GM19351 (cell line): Measurements from ENCODE around the gene XRCC4.

Experiments used
- ATAC-seq: cut with Tn5 transposase; IDR thresholded peaks from one replicate; pipeline ENCODE4 v1.9.1; 2021; ENCODE audit warnings: mild to moderate bottlenecking, moderate library complexity; ENCODE audit not compliant: unreplicated experiment

XRCC4 gene

DNA sequence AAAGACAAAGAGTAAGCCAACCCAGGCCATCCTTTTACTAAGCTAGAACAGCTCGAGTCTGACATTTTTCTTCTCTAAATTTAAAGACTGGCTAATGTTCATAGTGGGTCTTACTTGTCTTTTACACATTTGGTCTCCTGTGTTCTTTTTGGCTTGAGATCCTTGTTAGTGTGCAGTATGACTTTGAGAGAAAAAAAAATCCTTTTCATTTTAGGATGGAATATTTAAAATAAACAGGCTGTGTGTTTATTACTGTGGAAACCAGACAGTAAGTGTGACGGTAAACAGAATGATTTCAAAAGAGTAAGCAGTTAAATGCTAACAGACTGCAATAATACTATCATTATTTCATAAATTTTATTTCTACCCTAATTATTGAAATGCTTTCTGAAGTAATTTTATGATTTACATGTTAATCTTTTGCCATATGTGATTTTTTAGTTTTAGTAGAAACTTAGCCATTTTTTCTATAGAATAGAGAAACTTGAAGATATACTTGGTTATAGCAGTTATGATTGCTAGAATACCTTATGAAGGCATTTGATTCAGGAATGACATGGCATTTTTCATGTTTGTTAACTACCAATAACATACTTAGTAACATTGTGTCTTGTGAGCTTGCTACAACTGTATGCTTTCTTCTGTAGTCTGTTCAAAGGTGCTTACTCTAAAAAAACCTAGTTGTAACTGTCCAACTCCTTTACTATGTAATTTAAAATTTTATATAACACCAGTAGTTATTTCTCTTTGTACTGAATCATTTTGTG is 92.4 kb downstream of the XRCC4 start:
- no peak for ATAC-seq

DNA sequence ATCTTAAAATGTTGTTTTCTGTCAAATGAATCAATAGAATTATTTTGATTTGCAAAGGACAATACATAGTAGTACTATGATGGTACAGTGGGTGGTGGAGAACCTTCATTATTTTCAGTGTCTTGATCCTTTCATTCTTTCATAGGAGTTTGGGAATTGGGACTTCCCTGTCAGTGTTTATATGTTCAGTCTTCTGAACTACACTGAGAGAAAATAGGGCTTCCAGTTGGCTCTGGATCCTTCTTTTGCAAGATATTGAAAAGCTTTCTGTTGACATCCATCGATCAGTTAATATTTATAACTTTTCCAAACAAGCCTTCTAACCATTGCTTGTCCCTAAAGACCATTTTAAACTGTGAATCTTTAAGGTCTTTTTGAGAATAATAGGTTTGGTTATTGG is 94.7 kb downstream of the XRCC4 start:
- no peak for ATAC-seq

DNA sequence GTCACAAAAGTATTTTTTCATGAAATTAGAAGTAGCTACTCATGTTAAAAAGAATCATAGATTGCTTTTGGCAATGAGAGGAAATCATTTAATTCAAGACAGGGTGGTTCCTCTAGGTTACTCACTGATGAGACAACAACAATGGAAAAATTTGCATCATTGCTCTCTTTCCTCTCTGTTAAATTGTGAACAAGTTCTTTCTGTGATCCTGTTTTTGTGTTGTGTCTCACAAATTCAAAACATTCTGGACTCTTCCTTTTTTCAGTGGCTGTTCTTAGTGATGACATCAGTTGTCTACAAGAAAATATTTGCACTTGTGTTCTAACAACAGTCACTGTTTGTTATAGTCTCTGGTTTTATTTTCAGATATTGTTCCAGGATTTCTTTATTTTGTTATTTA is 95.3 kb downstream of the XRCC4 start:
- ATAC-seq: no peak

DNA sequence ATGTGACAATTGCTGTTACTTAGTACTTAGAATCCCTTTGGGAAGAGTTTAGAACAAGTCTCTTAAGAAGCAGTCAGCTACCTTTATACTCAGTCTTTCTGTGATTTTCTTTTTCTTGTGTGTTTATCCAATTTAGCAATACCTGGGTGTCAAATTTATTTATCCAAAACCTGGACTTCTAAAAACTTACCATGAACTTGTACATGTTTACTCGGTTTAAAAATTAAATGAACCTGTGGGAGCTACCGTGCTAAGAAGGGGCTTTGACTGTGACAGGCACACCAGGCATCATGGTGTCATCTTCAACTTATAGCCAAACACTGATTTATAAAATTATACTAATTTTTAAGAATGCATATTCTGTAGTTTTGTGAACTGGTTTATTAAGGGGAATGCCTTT is 96.5 kb downstream of the XRCC4 start:
- ATAC-seq: no peak

DNA sequence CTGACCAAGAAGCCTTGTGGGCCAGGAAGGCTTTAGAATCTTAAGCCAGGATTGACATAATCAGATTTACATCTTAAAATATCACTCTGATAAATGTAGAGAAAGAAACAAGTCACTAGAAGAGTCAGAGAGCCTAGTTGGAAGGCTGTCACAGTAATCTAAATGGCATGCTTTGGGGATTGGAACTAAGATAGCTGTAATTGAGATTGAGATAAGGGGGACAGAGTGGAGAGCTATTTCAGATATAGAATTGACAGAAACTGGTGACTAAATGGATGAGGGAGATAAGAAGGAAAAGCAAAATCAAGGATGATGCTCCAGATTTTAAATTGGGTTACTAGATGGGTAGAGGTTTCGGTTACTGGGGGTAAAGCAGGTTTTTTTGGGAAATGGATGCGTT is 100.5 kb downstream of the XRCC4 start:
- ATAC-seq: no peak

DNA sequence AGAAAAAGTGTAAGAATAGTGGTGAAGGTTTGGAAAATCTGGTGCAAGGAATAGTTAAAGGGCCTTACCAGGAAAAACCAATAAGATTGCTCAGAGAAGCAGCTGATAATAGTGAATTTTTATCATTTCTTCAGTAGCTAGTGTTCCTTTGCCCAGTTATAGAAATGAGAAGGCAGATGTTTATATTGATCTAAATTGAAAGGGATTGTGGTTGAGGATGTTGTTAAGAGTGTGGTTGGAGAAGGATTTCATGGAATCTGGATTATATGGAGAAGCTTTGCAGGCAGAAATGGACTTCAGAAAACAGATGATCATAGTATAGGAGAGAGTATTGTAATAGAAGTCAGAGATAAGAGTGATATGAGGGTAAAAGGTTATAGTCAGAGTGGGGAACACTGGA is 102.6 kb downstream of the XRCC4 start:
- no peak for ATAC-seq

DNA sequence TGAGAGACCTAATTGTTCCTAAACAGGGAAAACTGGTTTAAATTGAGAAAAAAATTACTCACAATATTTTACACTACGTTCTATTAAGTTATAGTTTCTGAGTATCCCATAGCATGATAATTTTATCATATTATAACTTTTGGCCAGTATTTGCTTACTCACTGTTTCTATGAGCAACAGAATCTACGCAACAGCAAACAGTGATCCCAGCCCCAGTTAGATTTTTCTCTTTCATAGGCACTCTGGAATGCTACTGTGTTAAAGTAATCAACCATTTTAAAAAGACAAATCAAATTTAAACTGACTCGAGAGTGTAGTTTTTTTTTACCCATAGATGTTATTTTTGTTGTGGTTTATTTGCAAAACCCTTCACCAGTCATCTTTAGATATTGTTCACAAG is 107.2 kb downstream of the XRCC4 start:
- ATAC-seq: no peak

DNA sequence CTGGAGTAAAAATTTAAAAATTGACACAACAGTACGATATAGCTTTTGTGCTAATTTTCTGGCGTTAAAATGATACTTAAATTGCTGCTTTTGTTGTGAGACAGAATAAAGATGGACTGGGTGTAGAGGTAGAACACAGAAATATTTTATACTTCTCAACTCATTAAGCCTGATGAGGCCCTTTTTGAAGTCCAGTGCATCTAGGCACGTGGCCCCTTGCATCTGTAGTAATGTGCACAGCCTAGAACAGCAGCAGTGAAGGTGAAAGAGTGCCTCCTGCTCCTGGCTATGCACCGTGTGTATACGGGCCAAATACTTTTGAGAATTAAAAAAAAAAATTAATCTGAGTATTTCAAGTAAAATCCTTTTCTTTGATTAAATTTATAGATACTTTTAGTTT is 115.6 kb downstream of the XRCC4 start:
- ATAC-seq: no peak

DNA sequence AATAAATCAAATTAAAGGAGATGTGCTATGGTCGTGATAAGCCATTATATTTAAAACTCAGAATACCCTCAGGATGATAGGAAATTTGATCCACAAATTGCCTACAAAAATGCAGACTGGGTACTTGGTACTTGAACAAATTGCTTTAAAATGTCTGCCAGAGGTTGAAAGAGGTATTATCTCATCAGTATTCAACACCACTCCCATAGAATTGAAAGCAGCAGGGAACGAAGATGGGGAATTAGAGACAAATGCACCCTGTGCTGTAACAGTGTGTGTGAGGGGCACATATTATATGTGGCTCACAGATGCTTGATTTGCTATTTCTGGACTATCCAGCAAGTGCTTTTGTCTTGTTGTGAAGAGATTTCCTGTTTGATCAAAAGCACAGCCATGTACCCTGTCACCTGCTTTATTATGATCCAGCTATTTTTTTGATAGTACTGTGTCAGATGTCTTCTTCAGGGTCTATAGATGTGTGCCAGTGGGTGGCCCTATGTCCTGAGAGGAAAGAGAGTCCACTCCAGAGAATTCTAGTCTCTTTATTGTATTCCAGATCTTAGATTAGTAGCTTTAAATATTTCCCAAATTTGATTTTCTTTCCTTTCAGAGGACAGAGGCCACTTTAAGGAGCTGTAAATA is 120.1 kb downstream of the XRCC4 start:
- no peak for ATAC-seq

DNA sequence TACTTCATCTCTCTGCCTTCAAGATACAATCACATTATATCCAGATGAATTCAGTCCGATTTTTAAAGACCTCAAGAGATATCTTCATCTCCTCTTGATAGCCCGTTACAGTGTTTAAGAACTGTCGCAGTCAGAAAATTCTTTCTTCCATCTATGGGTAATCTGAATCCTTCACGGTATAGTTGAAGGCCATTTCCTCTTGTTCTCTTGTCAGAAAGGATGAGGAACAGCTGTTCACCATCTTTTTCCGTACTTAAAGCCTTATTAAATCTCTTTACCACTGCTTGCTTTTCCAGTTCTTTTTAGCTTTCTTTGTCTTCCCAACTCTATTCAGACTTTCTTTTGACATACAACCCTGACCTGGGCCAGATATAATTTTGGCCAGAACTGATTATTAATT is 121.8 kb downstream of the XRCC4 start:
- no peak for ATAC-seq

DNA sequence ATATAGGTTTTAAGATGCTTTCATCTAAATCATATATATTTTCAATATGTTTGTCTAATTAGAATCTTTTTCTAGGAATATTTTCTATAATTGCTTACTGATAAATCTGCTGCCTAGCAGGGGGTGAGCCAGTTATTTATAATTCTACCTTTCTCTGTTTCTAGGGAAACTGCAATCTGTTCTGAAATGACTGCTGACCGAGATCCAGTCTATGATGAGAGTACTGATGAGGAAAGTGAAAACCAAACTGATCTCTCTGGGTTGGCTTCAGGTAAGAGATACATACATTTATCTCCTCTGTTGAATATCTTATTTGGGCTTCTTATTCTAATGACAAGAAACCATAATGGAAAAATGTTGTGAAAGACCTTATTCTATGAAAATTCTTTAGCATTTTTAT is 127.3 kb downstream of the XRCC4 start:
- peak; percentile 84 for ATAC-seq

DNA sequence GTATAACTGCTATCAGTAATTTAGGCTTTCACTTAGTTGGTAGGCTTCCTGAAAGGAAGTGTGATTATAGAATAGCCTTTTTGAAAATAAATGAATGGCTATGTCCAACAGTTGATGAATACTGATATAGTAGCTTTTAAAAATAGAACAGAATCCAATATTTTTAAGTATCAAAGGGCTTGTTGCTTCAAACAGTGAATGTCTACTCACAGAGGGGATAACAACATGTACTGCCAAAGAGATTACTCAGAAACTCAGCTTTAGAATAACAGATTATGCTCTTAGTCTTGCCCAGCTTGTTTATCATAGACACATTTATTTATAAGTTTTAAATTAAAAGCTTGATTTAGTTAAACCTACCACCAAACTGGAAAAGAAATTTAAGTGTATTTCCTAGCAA is 132.6 kb downstream of the XRCC4 start:
- no peak for ATAC-seq

DNA sequence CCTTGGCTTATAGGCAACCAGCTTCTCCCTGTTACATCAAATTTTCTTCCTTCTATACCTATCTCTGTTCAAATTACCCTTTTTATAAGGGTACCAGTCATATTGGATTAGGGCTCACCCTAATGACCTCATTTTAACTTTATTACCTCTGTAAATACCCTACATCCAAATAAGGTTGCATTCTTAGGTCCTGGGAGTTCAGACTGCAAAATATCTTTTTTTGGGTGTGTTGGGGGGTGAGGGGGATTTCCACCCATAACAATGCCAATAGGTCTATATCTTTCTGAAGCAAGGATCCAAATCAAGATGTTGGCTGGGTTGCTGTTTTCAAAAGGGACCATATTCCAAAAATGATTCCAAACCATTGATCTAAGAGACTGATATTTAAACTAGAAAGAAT is 141.7 kb downstream of the XRCC4 start:
- ATAC-seq: no peak

DNA sequence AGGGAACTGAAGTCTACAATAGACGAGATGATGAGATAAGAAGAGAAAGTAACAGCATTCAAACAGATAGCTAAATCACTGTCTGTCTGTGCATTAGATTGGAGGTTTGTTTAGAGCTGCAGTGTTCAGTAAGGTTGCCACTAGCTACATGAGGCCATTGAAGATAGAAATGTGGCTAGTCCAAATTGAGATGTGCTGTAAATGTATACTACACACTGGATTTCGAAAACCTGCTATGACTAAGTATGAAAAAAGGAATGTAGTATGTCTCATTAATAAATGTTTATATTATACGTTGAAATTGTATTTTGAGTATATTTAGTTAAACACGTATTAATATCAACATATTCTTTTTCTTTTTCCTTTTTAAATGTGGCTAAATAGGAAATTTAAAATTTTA is 142.1 kb downstream of the XRCC4 start:
- no peak for ATAC-seq

DNA sequence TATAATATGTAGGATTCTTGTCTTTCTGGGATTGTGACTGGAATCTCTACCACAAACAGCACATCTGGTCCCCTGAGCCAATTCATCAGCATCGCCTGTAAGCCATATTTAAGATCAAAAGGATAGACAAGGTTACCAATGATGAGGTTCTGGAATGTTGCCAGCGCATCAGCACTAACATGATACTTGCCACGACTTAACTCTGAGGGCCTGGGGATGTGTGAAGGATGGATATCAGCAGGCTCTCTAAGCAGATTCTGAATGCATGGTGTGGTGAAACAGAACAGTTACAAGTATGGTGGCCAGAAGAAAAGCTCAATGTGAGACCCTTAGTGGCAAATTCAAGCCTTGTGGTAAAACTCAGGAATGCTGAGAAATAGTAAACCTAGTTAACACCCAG is 143.0 kb downstream of the XRCC4 start:
- ATAC-seq: no peak

DNA sequence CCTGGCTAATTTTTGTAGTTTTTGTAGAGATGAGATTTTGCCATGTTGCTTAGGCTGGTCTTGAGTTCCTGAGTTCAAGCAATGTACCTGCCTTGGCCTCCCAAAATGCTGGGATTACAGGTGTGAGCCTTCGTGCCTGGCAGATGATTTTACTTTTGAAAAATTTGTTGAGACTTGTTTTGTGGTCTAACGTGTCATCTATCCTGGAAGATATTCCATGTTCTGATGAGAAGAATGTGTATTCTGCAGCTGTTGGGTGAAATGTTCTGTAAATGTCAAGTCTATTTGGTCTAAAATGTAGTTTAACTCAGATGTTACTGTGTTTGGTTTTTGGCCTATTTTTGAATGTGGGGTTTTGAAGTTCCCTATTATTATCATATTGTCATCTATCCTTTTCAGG is 145.6 kb downstream of the XRCC4 start:
- no peak for ATAC-seq

DNA sequence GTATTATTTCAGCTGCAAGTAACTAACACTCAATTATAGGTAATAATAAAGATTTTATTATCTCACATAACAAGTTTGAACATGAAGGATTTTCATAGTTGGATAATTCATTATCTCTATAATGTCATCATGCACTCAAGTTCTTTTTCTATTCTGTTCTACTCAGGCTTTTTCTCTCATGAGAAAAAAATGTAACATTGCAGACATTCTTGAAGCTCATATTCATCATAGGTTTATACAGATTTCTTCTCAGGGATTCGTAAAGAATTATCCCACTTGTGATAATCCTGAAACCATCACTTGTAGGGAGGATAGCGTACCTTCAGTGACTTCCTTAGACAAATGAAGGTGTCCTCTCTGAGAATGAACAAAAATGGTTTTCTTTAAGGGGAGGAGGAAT is 150.3 kb downstream of the XRCC4 start:
- no peak for ATAC-seq

DNA sequence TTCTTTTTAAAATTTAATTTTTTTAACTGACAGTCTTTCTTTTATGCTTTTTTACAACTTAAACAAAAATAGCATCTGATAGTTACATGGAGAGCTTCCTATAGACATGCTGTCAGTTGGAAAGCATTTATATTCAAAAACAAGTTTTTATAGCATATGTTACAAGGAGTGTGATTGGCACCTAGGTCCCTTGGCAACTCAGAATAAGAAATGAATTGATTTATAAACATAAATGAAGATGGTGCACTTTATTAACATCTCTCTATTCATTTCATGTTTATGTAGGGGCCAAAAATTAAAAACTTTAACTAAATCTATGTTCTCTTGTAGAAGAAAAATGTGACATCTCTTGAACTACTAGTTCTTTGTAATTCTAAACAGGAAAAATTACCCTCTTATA is 153.2 kb downstream of the XRCC4 start:
- ATAC-seq: no peak

DNA sequence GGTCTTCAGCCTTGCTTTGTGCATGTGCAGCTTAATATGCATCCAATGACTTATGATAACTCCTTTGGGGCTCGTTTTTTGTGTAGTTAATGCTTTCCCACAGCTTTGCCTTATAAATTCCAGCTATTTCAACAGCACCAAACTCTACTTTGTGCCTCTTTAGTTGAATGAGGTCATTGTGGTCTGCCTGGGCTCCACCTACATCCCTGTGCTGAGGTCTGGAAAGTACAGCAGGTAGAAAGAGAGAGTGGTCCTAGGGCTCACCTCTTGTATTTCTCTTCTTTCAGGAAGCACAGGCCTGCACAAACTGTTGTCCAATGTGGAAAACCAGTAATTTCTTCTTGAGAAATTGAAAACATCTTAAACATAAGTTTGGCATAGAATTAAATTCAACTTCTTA is 167.2 kb downstream of the XRCC4 start:
- no peak for ATAC-seq

DNA sequence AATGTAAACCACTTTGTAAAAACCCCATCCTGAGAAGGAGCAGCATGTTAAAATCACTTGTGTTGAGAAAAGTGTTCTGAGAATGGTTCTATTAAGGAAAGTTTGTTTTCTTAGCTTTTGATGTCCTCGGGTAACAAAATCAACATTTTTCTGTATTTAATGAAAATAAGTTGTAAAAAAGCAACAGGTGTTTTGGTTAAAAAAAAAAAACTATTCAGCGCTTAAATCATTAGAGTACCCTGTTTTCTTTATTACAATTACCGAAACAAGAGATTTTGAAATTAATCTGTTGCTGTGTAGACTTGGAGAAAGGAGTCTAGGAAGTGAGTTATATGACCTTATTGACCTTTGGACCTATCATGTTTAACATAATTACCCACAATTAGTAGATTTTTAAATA is 167.7 kb downstream of the XRCC4 start:
- no peak for ATAC-seq

DNA sequence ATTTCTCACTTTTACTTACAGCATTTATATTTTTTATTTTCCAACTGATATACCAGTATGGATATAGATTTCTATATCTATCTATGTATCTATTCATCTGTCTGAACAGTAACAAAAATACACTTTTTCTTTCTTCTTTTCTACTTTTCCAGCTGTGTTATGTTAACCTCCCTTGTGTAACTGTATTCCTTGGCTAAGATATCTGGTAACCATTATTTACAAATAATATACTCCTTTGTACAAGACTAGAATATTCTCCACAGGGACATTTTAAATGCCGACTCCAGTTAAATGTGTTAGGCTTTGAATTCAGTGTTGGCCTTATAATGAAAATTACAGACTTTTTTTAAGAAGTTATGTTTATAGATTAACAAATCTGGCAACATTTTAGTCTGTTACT is 168.7 kb downstream of the XRCC4 start:
- ATAC-seq: no peak

DNA sequence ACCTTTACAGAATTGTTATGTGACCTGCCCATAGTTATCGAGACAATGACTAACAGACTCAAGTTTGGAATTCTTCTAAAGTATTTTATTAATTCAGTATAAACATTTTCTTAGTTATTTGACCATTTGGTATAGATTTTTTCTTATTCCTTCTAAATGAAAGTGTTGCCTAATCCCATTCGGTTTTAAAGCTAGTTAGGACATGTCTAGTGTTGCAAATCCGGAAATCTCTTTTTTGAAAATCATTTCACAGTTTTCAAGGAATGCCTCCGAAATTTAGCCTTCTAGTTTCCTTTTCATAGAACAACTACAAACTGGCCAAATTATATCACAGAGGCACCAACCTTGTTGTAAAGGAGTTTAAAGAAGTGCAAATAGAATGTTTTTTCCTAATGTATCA is 171.8 kb downstream of the XRCC4 start:
- no peak for ATAC-seq

DNA sequence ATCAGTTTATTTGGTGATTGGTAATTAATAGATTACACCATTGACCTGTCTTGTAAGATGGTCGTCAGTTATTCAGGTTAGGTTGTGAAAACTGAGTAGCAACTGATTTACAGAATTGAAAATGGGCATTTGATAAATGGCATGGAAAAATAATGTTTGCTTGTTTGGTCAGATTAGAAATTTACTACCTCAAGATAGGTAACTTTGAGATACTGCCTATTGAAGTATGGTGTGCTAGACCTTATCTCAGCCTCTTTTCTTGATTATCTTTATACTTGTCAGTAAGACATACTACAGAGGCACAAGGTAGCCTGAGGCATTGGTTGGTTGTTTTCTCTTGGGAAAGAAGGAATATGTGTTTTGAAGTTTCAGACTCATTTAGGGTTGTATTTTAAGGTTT is 174.5 kb downstream of the XRCC4 start:
- no peak for ATAC-seq
